Mucosa of descending colon (tissue), 3 donors: ENCODE data around the gene FA2H. TPM values are rescaled to one million over a fixed set of nuclear protein-coding genes. Genes with fewer than 3 reads are reported as not detected.
"Not testable (repeated sequence)": the region's sequence is repeated elsewhere in the genome, so short reads cannot be mapped to it uniquely, and the experiment has no call there.

ENCODE experiments used
- ATAC-seq: fragments of 200-7000 bp; cut with Tn5 transposase; one replicate; pipeline ENCODE4 v1.9.1; 2020; ENCODE audit warnings: mild to moderate bottlenecking, moderate library complexity
- DNase-seq, 3 donors: peaks; one replicate each; pipeline ENCODE4 v3.0.0-alpha.2; 2020
- H3K36me3 ChIP-seq: fragments of 200-600 bp; one replicate; pipeline ENCODE4 v1.8.0; 2021; ENCODE audit warnings: low read depth, mild to moderate bottlenecking
- H3K4me1 ChIP-seq: fragments of 200-600 bp; one replicate; pipeline ENCODE4 v1.8.0; 2021; ENCODE audit warnings: low read depth, mild to moderate bottlenecking
- H3K4me3 ChIP-seq: fragments of 200-600 bp; one replicate; pipeline ENCODE4 v1.8.0; 2021; ENCODE audit warnings: mild to moderate bottlenecking
- H3K9me3 ChIP-seq: fragments of 200-600 bp; one replicate; pipeline ENCODE4 v1.8.0; 2021; ENCODE audit warnings: mild to moderate bottlenecking
- intact Hi-C, 2 donors: fragments of 100-400 bp; cut with DNase I in 1 of 2; cut with micrococcal nuclease in 1 of 2; formaldehyde crosslinking; loops; one replicate each; pipeline versions ENCODE4 v1.11.0 to v1.11.1; 2022; cut with DNase I, micrococcal nuclease
- total RNA-seq, 3 donors: library from RNA; stranded (reverse); fragmentation: NEBNext Ultra II Directional in 2 of 3; extraction: Animal tissue kit (Norgen Biotek cat#: 25700) in 2 of 3; gene quantifications; one replicate each; pipeline versions ENCODE4 v1.2.1 to v1.2.4, GENCODE V29; 2021 to 2023
- TF ChIP-seq, protein P1 (sequence below): fragments of 200-600 bp; IDR thresholded peaks from one replicate; pipeline ENCODE4 v1.8.0; 2022; ENCODE audit warnings: antibody characterized with exemption, mild to moderate bottlenecking
- donor health status: DM: no; HTN: no; CAD: no; lungs with moderate emphysema.
- donor health status: DM: no; HTN: no; CAD: no.
- donor health status: DM: no; HTN: yes; CAD: no.

The FA2H gene
- total RNA-seq, 3 donors from 2014 or later, result 17.3 to 60.0 (median 44.0) TPM

DNA sequence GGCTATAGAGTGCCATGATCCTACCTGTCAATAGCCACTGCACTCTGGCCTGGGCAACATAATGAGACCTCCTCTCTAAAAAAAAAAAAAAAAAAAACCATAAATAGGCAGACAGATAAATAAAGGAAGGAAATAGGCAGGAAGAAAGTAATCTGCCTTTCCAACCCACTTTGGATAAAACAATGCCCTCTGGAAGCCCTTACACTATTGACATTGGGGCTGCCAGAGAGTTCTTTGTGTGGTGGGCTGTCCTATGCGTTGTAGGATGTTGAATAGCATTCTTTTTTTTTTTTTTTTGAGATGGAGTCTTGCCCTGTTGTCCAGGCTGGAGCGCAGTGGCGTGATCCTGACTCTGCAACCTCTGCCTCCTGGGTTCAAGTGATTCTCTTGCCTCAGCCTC lies 100.7 kb downstream of the FA2H start:
- no peak overlapping the region for H3K4me3 ChIP-seq
- TF ChIP-seq, protein P1, sequence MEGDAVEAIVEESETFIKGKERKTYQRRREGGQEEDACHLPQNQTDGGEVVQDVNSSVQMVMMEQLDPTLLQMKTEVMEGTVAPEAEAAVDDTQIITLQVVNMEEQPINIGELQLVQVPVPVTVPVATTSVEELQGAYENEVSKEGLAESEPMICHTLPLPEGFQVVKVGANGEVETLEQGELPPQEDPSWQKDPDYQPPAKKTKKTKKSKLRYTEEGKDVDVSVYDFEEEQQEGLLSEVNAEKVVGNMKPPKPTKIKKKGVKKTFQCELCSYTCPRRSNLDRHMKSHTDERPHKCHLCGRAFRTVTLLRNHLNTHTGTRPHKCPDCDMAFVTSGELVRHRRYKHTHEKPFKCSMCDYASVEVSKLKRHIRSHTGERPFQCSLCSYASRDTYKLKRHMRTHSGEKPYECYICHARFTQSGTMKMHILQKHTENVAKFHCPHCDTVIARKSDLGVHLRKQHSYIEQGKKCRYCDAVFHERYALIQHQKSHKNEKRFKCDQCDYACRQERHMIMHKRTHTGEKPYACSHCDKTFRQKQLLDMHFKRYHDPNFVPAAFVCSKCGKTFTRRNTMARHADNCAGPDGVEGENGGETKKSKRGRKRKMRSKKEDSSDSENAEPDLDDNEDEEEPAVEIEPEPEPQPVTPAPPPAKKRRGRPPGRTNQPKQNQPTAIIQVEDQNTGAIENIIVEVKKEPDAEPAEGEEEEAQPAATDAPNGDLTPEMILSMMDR, result no peak
- H3K4me1 ChIP-seq, result no peaks in the 10 kb centered on the region
- DNase-seq (no peak), ATAC-seq (no peak)
- intact Hi-C loops, result no loop called here
- H3K9me3 ChIP-seq, result no peaks in the 10 kb centered on the region
- no peaks in the 10 kb centered on the region for H3K36me3 ChIP-seq

DNA sequence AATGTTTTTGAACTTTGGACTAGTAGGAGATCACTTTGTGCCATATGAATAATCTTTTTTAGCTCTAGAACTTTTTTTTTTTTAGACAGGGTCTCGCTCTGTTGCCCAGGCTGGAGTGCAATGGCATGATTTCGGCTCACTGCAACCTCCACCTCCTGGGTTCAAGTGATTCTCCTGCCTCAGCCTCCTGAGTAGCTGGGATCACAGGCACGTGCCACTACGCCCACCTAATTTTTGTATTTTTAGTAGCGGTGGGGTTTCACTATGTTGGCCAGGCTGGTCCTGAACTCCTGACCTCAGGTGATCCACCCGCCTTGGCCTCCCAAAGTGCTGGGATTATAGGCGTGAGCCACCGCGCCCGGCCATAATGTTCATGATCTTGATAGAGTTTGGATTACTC lies 105.7 kb downstream of the FA2H start:
- ATAC-seq, H3K36me3 ChIP-seq, H3K9me3 ChIP-seq, H3K4me3 ChIP-seq, intact Hi-C loops, DNase-seq: not testable (repeated sequence)
- H3K4me1 ChIP-seq, result peaks cover 14% of the 10 kb centered on the region

DNA sequence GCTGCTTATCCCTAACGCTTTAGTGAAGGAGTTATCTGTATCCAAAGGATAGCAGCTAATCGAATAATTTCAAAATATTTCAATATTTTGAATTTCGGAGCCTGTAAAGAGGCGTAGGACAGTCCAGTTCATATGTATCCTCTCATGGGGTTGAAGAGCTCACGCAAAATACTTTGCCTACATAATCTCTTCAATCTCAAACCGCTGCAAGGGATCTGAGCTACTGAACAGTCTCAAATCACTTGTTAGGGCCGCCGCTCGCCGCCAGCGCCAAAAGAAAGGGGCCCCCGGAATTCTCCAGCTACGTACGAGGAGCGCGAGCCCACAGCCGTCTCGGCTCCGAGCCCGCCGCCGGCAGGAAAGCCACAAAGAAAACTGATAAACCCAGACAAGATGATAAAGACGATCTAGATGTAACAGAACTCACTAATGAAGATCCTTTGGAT lies 107.3 kb downstream of the FA2H start:
- ATAC-seq (no peak), DNase-seq (peak in 2 of 3 donors; percentile 42 to 48)
- peak overlapping the region; percentile 83 for H3K4me3 ChIP-seq
- intact Hi-C loops, result no loop called here
- no peaks in the 10 kb centered on the region for H3K9me3 ChIP-seq
- no peaks in the 10 kb centered on the region for H3K36me3 ChIP-seq
- TF ChIP-seq, protein P1, result no peak
- peaks cover 14% of the 10 kb centered on the region for H3K4me1 ChIP-seq

DNA sequence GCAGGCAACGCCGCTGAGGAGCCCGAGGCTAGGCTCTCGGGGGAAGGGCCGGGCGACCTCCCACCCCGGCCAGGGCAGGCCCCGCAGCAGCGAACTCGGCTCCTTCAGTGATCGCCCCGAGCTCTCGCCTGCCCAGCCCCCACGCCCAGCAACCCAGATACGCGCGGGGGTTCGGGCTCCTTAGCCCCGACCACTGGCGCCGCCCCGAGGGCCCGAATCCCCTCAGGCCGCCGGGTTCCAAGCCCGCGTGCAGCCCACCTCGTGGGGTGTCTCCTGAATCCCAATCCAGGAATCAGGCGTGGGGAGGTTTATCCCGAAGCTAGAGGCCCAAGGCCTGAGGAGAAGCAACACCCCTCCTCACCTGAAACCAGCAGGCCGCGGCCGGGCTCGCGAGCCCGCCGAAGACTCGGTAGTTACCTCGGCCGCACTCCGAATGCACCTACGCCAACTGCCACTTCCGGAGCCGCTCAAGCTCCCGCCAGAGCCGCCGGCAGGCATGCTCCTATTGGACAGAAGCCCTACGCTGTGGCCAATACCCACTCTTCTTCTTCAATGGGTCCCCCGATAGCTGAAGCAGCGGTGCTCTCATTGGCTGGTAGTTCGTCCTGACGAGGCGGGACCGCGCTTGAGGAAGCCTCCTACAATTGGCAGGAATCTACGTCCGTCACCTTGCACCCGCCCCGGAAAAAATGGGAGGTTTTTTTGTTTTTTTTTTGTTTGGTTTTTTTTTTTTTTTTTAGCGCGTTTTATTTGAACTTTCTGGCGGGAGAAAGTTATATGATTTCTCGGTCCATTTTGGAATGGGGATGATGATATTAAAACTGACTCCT lies 108.0 kb downstream of the FA2H start, which contains the start of gene RFWD3:
Gene RFWD3, minus strand, starts transcription at position 453 of the 830 bp plus-strand sequence. CDS start 5,428 bp downstream, outside the sequence.
- H3K4me3 ChIP-seq, result peak within 1 kb of the TSS; percentile 83
- TF ChIP-seq, protein P1, result no peak
- intact Hi-C loops, result no loop called here
- peaks cover 14% of the 10 kb centered on the region for H3K4me1 ChIP-seq
- DNase-seq (peak; percentile 94 to 97 (median 97)), ATAC-seq (peak; percentile 100)
- no peaks in the 10 kb centered on the region for H3K9me3 ChIP-seq
- no peaks in the 10 kb centered on the region for H3K36me3 ChIP-seq

DNA sequence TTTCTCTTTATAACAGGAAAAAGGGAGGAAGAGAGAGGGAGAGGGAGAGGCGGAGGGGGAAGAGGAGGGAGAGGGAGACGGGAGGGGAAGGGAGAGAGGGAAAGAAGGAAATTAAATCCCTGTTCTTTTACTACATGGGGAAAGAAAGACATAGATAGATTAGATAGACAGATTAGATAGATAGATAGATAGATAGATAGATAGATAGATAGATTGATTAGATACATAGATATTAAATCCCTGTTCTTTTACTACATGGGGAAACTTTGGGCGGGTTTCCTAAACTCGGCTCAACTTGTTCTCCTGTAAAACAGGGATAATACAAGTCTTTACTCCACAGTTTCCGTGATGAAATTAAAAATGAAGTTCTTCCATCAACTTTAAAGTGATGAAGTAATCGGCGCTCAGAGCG lies 108.6 kb downstream of the FA2H start:
- intact Hi-C loops, result no loop called here
- no peaks in the 10 kb centered on the region for H3K36me3 ChIP-seq
- peak overlapping the region; percentile 83 for H3K4me3 ChIP-seq
- TF ChIP-seq, protein P1, result no peak
- peaks cover 14% of the 10 kb centered on the region for H3K4me1 ChIP-seq
- no peak for DNase-seq
- no peak for ATAC-seq
- no peaks in the 10 kb centered on the region for H3K9me3 ChIP-seq

Other genes with a start within 250 kb of the FA2H start
- 100 to 1,000 TPM in 1 of 3 donors, 10 to 100 TPM in 2; 91.3 to 122 (median 99.7) TPM for gene GLG1, start 167.7 kb downstream of the FA2H start, total RNA-seq
- gene RFWD3, start 107.9 kb downstream of the FA2H start, total RNA-seq, result 10 to 100 TPM; 19.0 to 27.9 (median 25.7) TPM
- gene MLKL, start 74.0 kb downstream of the FA2H start, total RNA-seq, result 10 to 100 TPM; 10.5 to 23.4 (median 18.0) TPM
- gene WDR59, start 210.3 kb upstream of the FA2H start, total RNA-seq, result 10 to 100 TPM; 47.3 to 74.9 (median 70.1) TPM
- 10 to 100 TPM; 29.9 to 42.7 (median 39.3) TPM for gene ZNRF1, start 224.2 kb upstream of the FA2H start, total RNA-seq